NCI-H1417 (cell line): ENCODE measurements around the gene KCNAB2.

Source experiments
- DNase-seq, 3 experiments: peaks; one replicate each; lab custom pipeline; 2025; lab: John Stamatoyannopoulos, UW

Gene KCNAB2

GRCh38 chr1:6150006-6150938 lies 104.6 kb downstream of the KCNAB2 start:
- DNase-seq = no peak
